Measurements from ENCODE around the gene RASSF1. TPM values are rescaled to one million over a fixed set of nuclear protein-coding genes. Genes with fewer than 3 reads are reported as not detected.

RASSF1 gene
- total RNA-seq, 2 experiments from 2014 or later: 33.0 to 36.0 TPM

DNA sequence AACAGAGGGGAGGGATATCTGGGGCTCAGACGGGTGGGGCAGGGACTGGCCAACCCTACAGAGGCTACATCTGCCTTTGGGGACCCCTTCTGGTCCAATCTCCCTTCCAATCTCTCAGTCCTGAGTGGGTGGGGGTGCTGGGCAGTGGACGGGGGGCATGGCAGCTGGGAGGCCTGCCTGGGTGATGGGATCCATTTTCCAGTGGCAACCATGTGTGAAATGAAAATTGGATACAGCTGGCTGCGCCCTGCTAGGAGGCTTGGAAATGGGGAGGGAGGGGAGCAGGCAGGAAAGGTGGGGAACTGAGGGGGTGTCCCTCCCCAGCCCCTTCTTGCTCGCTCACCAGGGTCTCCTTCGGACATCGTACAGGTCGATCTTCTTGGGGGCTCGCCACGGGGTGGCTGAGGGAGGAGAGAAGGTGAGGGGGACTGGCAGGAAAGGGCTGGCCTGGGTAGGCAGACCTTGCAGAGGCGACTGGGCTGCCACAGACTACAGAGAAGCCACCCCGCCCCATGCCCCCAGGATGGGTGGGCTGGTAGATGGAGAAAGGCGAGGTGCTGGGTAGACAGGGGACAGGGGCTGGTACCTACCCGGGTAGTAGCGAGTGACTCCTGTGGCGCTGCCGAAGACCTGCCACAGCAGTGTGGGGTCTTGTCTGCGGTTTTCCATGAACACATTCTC is 39.9 kb upstream of the RASSF1 start:
- Histone ChIP-seq H2AFZ (ENCODE audit: low read length) (no peak overlapping the region), H4K20me1 (ENCODE audit: insufficient read depth, low read length) (no peaks in the 10 kb centered on the region), H3K4me1 (ENCODE audit: insufficient read depth, low read length, poor library complexity, severe bottlenecking) (no peaks in the 10 kb centered on the region), H3K27ac (ENCODE audit: low read depth, low read length, poor library complexity, severe bottlenecking) (no peak overlapping the region), H3K4me3 (ENCODE audit: low read depth, low read length, poor library complexity, severe bottlenecking) (no peak overlapping the region), H3K9me2 (ENCODE audit: insufficient read depth, low read length) (no peaks in the 10 kb centered on the region), H3K9me3 (ENCODE audit: low read length) (no peaks in the 10 kb centered on the region), H3K4me2 (ENCODE audit: low read length) (no peak overlapping the region), H3K36me3 (ENCODE audit: insufficient read depth, low read length) (no peaks in the 10 kb centered on the region), H3K79me2 (ENCODE audit: insufficient read depth, low read depth, low read length) (no peaks in the 10 kb centered on the region)
- no peak for TF ChIP-seq EZH2phosphoT487 (IDR thresholded peaks at IDR 0.05; ENCODE audit: borderline replicate concordance, low read depth, low read length)
- ChIA-PET POLR2A (interaction anchor here (0.6 kb wide), 2 partner anchors 126 to 214 kb away, joined by 3 read pairs; no protein-coding TSS in a partner anchor), CTCF (ENCODE audit: unreplicated experiment) (no interaction called here)
- no peak for DNase-seq (ENCODE audit: low spot score)
- intact Hi-C loops (cut with micrococcal nuclease; ENCODE audit: unreplicated experiment): no loop called here
- no TSS peak for BruUV-seq (replicated peaks)

DNA sequence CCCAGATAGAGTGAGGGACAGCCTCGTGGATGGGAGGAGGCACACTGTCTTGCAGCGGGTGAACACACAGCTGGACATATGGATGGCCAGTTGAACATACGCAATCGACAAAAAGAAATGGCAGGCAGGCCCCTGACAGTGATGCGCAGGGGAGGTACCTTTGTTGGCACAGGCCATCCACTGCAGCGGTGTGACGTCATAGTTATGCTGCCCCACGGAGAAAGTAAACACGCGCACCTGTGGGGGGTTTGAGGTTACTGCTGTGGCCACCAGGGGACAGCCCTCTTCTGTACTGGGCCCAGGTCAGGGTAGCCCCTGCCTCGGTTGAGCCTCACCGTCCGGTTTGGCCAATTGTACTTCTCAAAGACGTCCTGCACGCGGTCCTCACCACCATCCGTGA is 38.1 kb upstream of the RASSF1 start:
- H3K4me3 ChIP-seq (ENCODE audit: low read depth, low read length, poor library complexity, severe bottlenecking): no peak overlapping the region
- no peak for TF ChIP-seq EZH2phosphoT487 (IDR thresholded peaks at IDR 0.05; ENCODE audit: borderline replicate concordance, low read depth, low read length)
- TF ChIP-seq, protein P1, sequence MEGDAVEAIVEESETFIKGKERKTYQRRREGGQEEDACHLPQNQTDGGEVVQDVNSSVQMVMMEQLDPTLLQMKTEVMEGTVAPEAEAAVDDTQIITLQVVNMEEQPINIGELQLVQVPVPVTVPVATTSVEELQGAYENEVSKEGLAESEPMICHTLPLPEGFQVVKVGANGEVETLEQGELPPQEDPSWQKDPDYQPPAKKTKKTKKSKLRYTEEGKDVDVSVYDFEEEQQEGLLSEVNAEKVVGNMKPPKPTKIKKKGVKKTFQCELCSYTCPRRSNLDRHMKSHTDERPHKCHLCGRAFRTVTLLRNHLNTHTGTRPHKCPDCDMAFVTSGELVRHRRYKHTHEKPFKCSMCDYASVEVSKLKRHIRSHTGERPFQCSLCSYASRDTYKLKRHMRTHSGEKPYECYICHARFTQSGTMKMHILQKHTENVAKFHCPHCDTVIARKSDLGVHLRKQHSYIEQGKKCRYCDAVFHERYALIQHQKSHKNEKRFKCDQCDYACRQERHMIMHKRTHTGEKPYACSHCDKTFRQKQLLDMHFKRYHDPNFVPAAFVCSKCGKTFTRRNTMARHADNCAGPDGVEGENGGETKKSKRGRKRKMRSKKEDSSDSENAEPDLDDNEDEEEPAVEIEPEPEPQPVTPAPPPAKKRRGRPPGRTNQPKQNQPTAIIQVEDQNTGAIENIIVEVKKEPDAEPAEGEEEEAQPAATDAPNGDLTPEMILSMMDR (conservative IDR thresholded peaks at IDR 0.05; ENCODE audit: low read length): no peak
- ChIA-PET CTCF (ENCODE audit: unreplicated experiment) (no interaction called here), POLR2A (no interaction called here)
- intact Hi-C loops (cut with micrococcal nuclease; ENCODE audit: unreplicated experiment): no loop called here
- H3K9me2 ChIP-seq (ENCODE audit: insufficient read depth, low read length): no peaks in the 10 kb centered on the region
- no peak overlapping the region for H3K4me2 ChIP-seq (ENCODE audit: low read length)
- no peak for DNase-seq (ENCODE audit: low spot score)
- H3K36me3 ChIP-seq (ENCODE audit: insufficient read depth, low read length): no peaks in the 10 kb centered on the region
- H3K79me2 ChIP-seq (ENCODE audit: insufficient read depth, low read depth, low read length): no peaks in the 10 kb centered on the region
- no TSS peak for BruUV-seq (replicated peaks)
- H3K9me3 ChIP-seq (ENCODE audit: low read length): no peaks in the 10 kb centered on the region
- H3K27ac ChIP-seq (ENCODE audit: low read depth, low read length, poor library complexity, severe bottlenecking): no peak overlapping the region
- H3K4me1 ChIP-seq (ENCODE audit: insufficient read depth, low read length, poor library complexity, severe bottlenecking): no peaks in the 10 kb centered on the region
- H4K20me1 ChIP-seq (ENCODE audit: insufficient read depth, low read length): no peaks in the 10 kb centered on the region
- H2AFZ ChIP-seq (ENCODE audit: low read length): no peak overlapping the region

DNA sequence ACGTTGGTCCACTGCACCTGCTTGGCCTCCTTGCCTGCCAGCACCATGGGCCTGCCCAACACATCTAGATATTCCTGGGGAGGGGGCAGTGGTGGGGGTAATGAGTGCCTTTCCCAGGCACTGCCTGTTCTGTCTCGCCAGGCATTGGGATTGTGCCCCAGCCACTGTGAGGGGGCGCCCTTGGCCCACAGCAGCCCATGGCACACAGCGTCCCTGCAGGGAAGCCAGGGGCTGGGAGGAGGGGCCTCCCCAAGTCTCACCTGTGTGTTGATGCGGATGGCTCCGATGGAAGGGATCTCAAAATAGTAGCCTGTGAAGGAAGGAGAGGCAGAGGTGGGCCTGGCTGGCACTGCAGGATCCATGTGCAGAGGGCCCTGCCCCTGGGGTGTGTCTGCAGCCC is 37.4 kb upstream of the RASSF1 start:
- no peaks in the 10 kb centered on the region for H3K9me2 ChIP-seq (ENCODE audit: insufficient read depth, low read length)
- H3K79me2 ChIP-seq (ENCODE audit: insufficient read depth, low read depth, low read length): no peaks in the 10 kb centered on the region
- no peaks in the 10 kb centered on the region for H3K4me1 ChIP-seq (ENCODE audit: insufficient read depth, low read length, poor library complexity, severe bottlenecking)
- H2AFZ ChIP-seq (ENCODE audit: low read length): no peak overlapping the region
- H3K4me3 ChIP-seq (ENCODE audit: low read depth, low read length, poor library complexity, severe bottlenecking): no peak overlapping the region
- no peak for DNase-seq (ENCODE audit: low spot score)
- ChIA-PET CTCF (ENCODE audit: unreplicated experiment) (interaction anchor here (0.6 kb wide), 1 partner anchor 156 kb away, joined by 3 read pairs; no protein-coding TSS in a partner anchor), POLR2A (no interaction called here)
- H3K4me2 ChIP-seq (ENCODE audit: low read length): no peak overlapping the region
- no peaks in the 10 kb centered on the region for H3K9me3 ChIP-seq (ENCODE audit: low read length)
- intact Hi-C loops (cut with micrococcal nuclease; ENCODE audit: unreplicated experiment): no loop called here
- H3K36me3 ChIP-seq (ENCODE audit: insufficient read depth, low read length): no peaks in the 10 kb centered on the region
- TF ChIP-seq, protein P1 (conservative IDR thresholded peaks at IDR 0.05; ENCODE audit: low read length): no peak
- no peak for TF ChIP-seq EZH2phosphoT487 (IDR thresholded peaks at IDR 0.05; ENCODE audit: borderline replicate concordance, low read depth, low read length)
- no peaks in the 10 kb centered on the region for H4K20me1 ChIP-seq (ENCODE audit: insufficient read depth, low read length)
- no TSS peak for BruUV-seq (replicated peaks)
- H3K27ac ChIP-seq (ENCODE audit: low read depth, low read length, poor library complexity, severe bottlenecking): no peak overlapping the region
